K562 (cell line): ENCODE results near the gene AGBL1. TPM values are rescaled to one million over a fixed set of nuclear protein-coding genes. Genes with fewer than 3 reads are reported as not detected.
A peak's percentile ranks its signal among the peaks of the same experiment; 100 is the strongest.

Source experiments
- ATAC-seq: fragments of 200-7000 bp; cut with Tn5 transposase; 3 replicates; pipeline ENCODE4 v1.9.1; 2020; ENCODE audit warnings: moderate library complexity
- BruUV-seq: library from RNA; stranded (reverse); fragments of 400-500 nt; replicated peaks from 2 replicates; lab custom pipeline; 2021; lab: Mats Ljungman, UMichigan
- CTCF ChIA-PET: fragments of 300-600 bp; formaldehyde crosslinking; extraction: SDS; loops from one replicate; lab custom pipeline; 2021; ENCODE audit warnings: low intra/inter-chr PET ratio; lab: Yijun Ruan, JAX
- POLR2A ChIA-PET: fragments of 300-600, 350-650 bp; sonication (Branson Sonifier 250); formaldehyde crosslinking; extraction: SDS; loops from one replicate; lab custom pipeline; 2021; ENCODE audit warnings: antibody characterized with exemption, inconsistent platforms; lab: Yijun Ruan, JAX
- DNase-seq, 4 experiments: peaks; one replicate each; pipeline versions ENCODE4 v3.0.0 to v3.0.0-alpha.2; 2011 to 2018; ENCODE audit warnings: low spot score in 3 of 4, mixed read lengths in 3 of 4; ENCODE audit errors: extremely low read depth in 1 of 4
- FAIRE-seq: peaks from 2 replicates; lab custom pipeline; 2011; peaks lifted over from hg19 to GRCh38; lab: Jason Lieb, UNC
- H2AFZ ChIP-seq: 2 replicates; pipeline ENCODE4 v1.6.0; 2011; ENCODE audit warnings: low read depth, low read length, control low read depth, inconsistent platforms
- H3K27ac ChIP-seq: fragments of 200-600 bp; 3 replicates; pipeline ENCODE4 v1.8.0; 2011; ENCODE audit warnings: low read depth, mild to moderate bottlenecking, control low read depth, inconsistent platforms, low read length, moderate library complexity, mixed read lengths; ENCODE audit errors: extremely low read depth
- H3K27me3 ChIP-seq, 2 experiments: fragments of 300-600 bp in 1 of 2; 2 replicates in 1 of 2; 3 replicates in 1 of 2; pipeline versions ENCODE4 v1.6.0 to v1.8.0; 2011; ENCODE audit warnings: inconsistent platforms in 2 of 2, low read length in 2 of 2, mild to moderate bottlenecking in 1 of 2, mixed read lengths in 1 of 2, moderate library complexity in 1 of 2; ENCODE audit not compliant: control insufficient read depth in 2 of 2, insufficient read depth in 2 of 2
- H3K36me3 ChIP-seq: fragments of 300-600 bp; 3 replicates; pipeline ENCODE4 v1.8.0; 2011; ENCODE audit warnings: mild to moderate bottlenecking, low read length, inconsistent platforms; ENCODE audit not compliant: control insufficient read depth, insufficient read depth
- H3K4me1 ChIP-seq, 2 experiments: fragments of 200-600 bp in 1 of 2; replicated peaks in 1 of 2; 2 replicates in 1 of 2; 3 replicates in 1 of 2; pipeline versions ENCODE4 v1.5.1 to v1.8.0; 2011; ENCODE audit warnings: inconsistent platforms in 2 of 2, low read length in 2 of 2, mild to moderate bottlenecking in 1 of 2, mixed read lengths in 1 of 2, moderate library complexity in 1 of 2; ENCODE audit not compliant: control insufficient read depth in 2 of 2, insufficient read depth in 2 of 2
- H3K4me2 ChIP-seq: 2 replicates; pipeline ENCODE4 v1.6.1; 2011; ENCODE audit warnings: low read length, control low read depth, inconsistent platforms, mixed read lengths; ENCODE audit not compliant: insufficient read depth
- H3K4me3 ChIP-seq: fragments of 200-600 bp; sonication (generic), shearing (Covaris generic); 2 replicates; pipeline ENCODE4 v1.5.1; 2016; ENCODE audit warnings: control low read depth, inconsistent platforms
- H3K79me2 ChIP-seq: fragments of 200-600 bp; 3 replicates; pipeline ENCODE4 v1.8.0; 2011; ENCODE audit warnings: low read length, inconsistent platforms; ENCODE audit not compliant: control insufficient read depth, insufficient read depth
- H3K9ac ChIP-seq, 2 experiments: 2 replicates each; pipeline versions ENCODE4 v1.6.0 to v1.6.1; 2011; ENCODE audit warnings: low read depth in 2 of 2, low read length in 2 of 2, control low read depth in 1 of 2, inconsistent platforms in 1 of 2, mild to moderate bottlenecking in 1 of 2, mixed read lengths in 1 of 2; ENCODE audit not compliant: insufficient read depth in 1 of 2
- H3K9me1 ChIP-seq: one replicate; pipeline ENCODE4 v1.6.0; 2011; ENCODE audit warnings: inconsistent platforms, mild to moderate bottlenecking, low read length, moderate library complexity; ENCODE audit not compliant: control insufficient read depth, insufficient read depth
- H3K9me3 ChIP-seq: replicated peaks from 2 replicates; pipeline ENCODE4 v1.5.1; 2011; ENCODE audit warnings: low read depth, low read length, inconsistent platforms; ENCODE audit not compliant: control insufficient read depth, insufficient read depth
- H4K20me1 ChIP-seq: replicated peaks from 2 replicates; pipeline ENCODE4 v1.6.1; 2011; ENCODE audit warnings: low read length, inconsistent platforms, mixed read lengths; ENCODE audit not compliant: control insufficient read depth, insufficient read depth
- CTCF ChIP-seq, 3 experiments: IDR thresholded peaks in 2 of 3; conservative IDR thresholded peaks in 1 of 3; 2 replicates each; pipeline ENCODE4 v1.5.1; 2011 to 2012; ENCODE audit warnings: low read length in 3 of 3, mild to moderate bottlenecking in 3 of 3, control low read depth in 2 of 3, improper control_type of control experiment in 1 of 3, inconsistent platforms in 1 of 3, low read depth in 1 of 3, mixed read lengths in 1 of 3, moderate library complexity in 1 of 3; ENCODE audit not compliant: insufficient read depth in 2 of 3
- FOXJ2 ChIP-seq: fragments of 200-800 bp; sonication (Bioruptor generic); IDR thresholded peaks from 2 replicates; pipeline ENCODE4 v1.6.1; 2016; ENCODE audit warnings: missing genetic modification characterization, missing compliant biosample characterization
- KLF1 ChIP-seq: fragments of 450-650 bp; IDR thresholded peaks from 2 replicates; pipeline ENCODE4 v1.6.1; 2016; ENCODE audit warnings: missing genetic modification characterization, missing compliant biosample characterization
- PATZ1 ChIP-seq: fragments of 250-450 bp; sonication (Bioruptor Pico); IDR thresholded peaks from 2 replicates; pipeline ENCODE4 v1.5.0; 2020; ENCODE audit warnings: mild to moderate bottlenecking, borderline replicate concordance
- PHB2 ChIP-seq: fragments of 450-650 bp; IDR thresholded peaks from 2 replicates; pipeline ENCODE4 v1.6.1; 2017; ENCODE audit warnings: low read depth
- RAD21 ChIP-seq, 2 experiments: fragments of 250-450 bp in 1 of 2; fragments of 450-650 bp in 1 of 2; sonication (Bioruptor Pico) in 1 of 2; formaldehyde crosslinking in 1 of 2; IDR thresholded peaks in 1 of 2; conservative IDR thresholded peaks in 1 of 2; 2 replicates each; pipeline versions ENCODE4 v1.4.0 to v1.8.0; 2020 to 2022; ENCODE audit warnings: mild to moderate bottlenecking in 2 of 2, moderate library complexity in 1 of 2
- U2AF1 ChIP-seq: fragments of 200-400 bp; formaldehyde crosslinking; optimal IDR thresholded peaks from 2 replicates; pipeline ENCODE3; 2017; ENCODE audit warnings: mild to moderate bottlenecking, low read depth, low read length, moderate library complexity
- ZNF24 ChIP-seq: fragments of 450-650 bp; IDR thresholded peaks from 2 replicates; pipeline ENCODE4 v1.6.1; 2016
- ZNF253 ChIP-seq: fragments of 250-450 bp; sonication (Bioruptor Pico); conservative IDR thresholded peaks from 2 replicates; pipeline ENCODE4 v1.6.1; 2021; ENCODE audit warnings: mild to moderate bottlenecking
- WGBS: fragments of 100-300 bp; shearing (Covaris generic); methylation state at CpG from one replicate; pipeline ENCODE4 v1.1.6; 2016; ENCODE audit warnings: low coverage, mixed read lengths; ENCODE audit not compliant: insufficient coverage; ENCODE audit errors: missing lambda C conversion rate; 5-methylcytosine and 5-hydroxymethylcytosine counted together
- in situ Hi-C: fragments of 300-500 bp; cut with MboI; formaldehyde crosslinking; loops from 4 replicates; pipeline ENCODE4 v1.15.0; 2018; ENCODE audit warnings: inconsistent platforms, mixed read lengths
- intact Hi-C: fragments of 100-400 bp; cut with micrococcal nuclease; formaldehyde crosslinking; loops from 2 replicates; pipeline ENCODE4 v1.14.2; 2022
- polyA plus RNA-seq, 8 experiments: library from polyadenylated mRNA; depleted of rRNA in 4 of 8; stranded (reverse) in 5 of 8; unstranded in 3 of 8; fragments of >200 nt; fragmentation: Nextera tagmentation in 2 of 8; fragmentation: Illumina TruSeq in 1 of 8; extraction: Ambion mirVana in 2 of 8; extraction: Trizol in 1 of 8; gene quantifications; 2 replicates each; pipeline versions ENCODE4 v1.2.1 to v1.2.3, GENCODE V29; 2011 to 2014; ENCODE audit warnings: inconsistent platforms in 1 of 8, missing spikeins in 1 of 8
- total RNA-seq, 7 experiments: library from RNA; depleted of rRNA in 6 of 7; stranded (reverse); fragments of >200 nt in 6 of 7; fragmentation: Illumina TruSeq in 2 of 7; extraction: Trizol in 2 of 7; gene quantifications; 2 replicates each; pipeline versions ENCODE4 v1.2.1 to v1.2.3, GENCODE V29; 2011 to 2021; ENCODE audit warnings: low replicate concordance in 1 of 7

The AGBL1 gene
- total and polyA plus RNA-seq, 9 of the 15 experiments (the other 6 are each of a cell fraction or from before 2014, with no cell fraction given), result not detected

- TF ChIP-seq PHB2 (no peak), ZNF24 (no peak), U2AF1 (no peak), CTCF (IDR thresholded peaks at IDR 0.05 in 2 of 3, conservative IDR thresholded peaks at IDR 0.05 in 1 of 3; ENCODE audit: insufficient read depth in 2 of 3, low read depth in 1 of 3, low read length in 3 of 3) (peak in 2 of 3 experiments; percentile 22 to 31; a peak in 1 of 6 replicates), ZNF253 (CRISPR knock-in tag) (no peak), PATZ1 (CRISPR knock-in tag) (no peak), FOXJ2 (tag) (no peak), KLF1 (tag) (no peak), RAD21 (CRISPR knock-in tag; conservative IDR thresholded peaks at IDR 0.05 in 1 of 2, IDR thresholded peaks at IDR 0.05 in 1 of 2) (peak; percentile 16 to 35; a peak in 3 of 4 replicates)
- Histone ChIP-seq H4K20me1 (no peaks in the 10 kb centered on the region), H3K27ac (no peak overlapping the region), H3K9me1 (no peaks in the 10 kb centered on the region), H2AFZ (no peak overlapping the region), H3K4me3 (no peak overlapping the region), H3K36me3 (no peaks in the 10 kb centered on the region), H3K79me2 (no peaks in the 10 kb centered on the region), H3K4me1 (no peaks in the 10 kb centered on the region), H3K4me2 (no peak overlapping the region), H3K9ac (no peak overlapping the region), H3K9me3 (no peaks in the 10 kb centered on the region; the same call in 1 of the 2 replicates), H3K27me3 (no peaks in the 10 kb centered on the region)
- BruUV-seq, result no TSS peak
- FAIRE-seq (no peak), ATAC-seq (no peak), DNase-seq (peak in 3 of 4 experiments; percentile 8 to 13 (median 9))
- in situ Hi-C loops (no loop called here), intact Hi-C loops (loop anchor here (10.0 kb wide), 1 partner anchor 879 kb away; no protein-coding TSS in a partner anchor)
- POLR2A ChIA-PET, result interaction anchor here (0.6 kb wide), 1 partner anchor 628 kb away, joined by 3 read pairs; no protein-coding TSS in a partner anchor
- 1% methylated on average over 6 of the region's 6 CpGs for WGBS
- CTCF ChIA-PET, result no interaction called here
Observed at GRCh38 chr15:86743283-86743903, 663.7 kb downstream of the AGBL1 start.
